Measurements from ENCODE around the gene ERBIN.

ERBIN gene

DNA sequence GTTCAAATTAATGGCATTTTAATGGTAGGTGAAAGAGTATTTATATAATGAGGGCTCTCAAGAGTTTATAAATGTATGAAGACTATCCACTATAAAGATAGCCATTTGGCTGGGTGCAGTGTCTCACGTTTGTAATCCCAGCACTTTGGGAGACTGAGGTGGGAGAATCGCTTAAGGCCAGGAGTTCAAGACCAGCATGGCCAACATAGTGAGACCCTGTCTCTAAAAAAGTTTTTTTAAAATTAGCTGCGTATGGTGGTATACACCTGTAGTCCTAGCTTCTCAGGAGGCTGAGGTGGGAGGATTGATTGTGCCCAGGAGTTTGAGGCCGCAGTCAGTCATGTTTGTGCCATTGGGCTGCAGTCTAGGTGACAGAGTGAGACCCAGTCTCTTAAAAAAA is 61.6 kb downstream of the ERBIN start:
- peaks cover 22% of the 10 kb centered on the region for H3K4me1 ChIP-seq (ENCODE audit: control insufficient read depth, insufficient read depth, low read length)
- H3K9ac ChIP-seq (ENCODE audit: low read depth, low read length): no peak overlapping the region
- H3K27me3 ChIP-seq (ENCODE audit: control insufficient read depth, insufficient read depth, low read length): no peaks in the 10 kb centered on the region
- no peak overlapping the region for H3K4me2 ChIP-seq (ENCODE audit: low read length)
- no peaks in the 10 kb centered on the region for H3K9me3 ChIP-seq (replicated peaks; ENCODE audit: low read length)
- H3K4me3 ChIP-seq (ENCODE audit: low read length): no peak overlapping the region
- H3K36me3 ChIP-seq (ENCODE audit: insufficient read depth, low read length): peaks cover 12% of the 10 kb centered on the region

DNA sequence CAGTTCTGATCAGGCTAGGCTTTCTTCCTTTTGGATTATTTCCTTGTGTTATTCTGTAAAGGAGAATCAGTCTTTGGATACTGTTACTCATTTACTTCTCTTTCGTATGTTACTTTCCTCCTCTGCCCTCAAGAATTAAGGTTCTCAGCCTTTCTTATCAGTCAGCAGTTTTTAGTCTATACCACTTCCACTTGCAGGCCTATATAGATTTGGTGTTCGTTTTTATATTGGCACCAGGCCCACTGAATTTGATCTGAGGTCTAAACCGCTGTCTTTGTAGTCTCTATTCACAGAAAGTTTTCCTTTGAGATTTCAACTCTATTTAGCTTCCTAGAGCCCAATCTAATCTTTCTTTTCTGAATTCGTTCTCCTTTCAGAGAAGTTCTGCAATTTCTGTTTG is 62.8 kb downstream of the ERBIN start:
- Histone ChIP-seq H3K4me3 (ENCODE audit: low read length) (no peak overlapping the region), H3K36me3 (ENCODE audit: insufficient read depth, low read length) (peaks cover 12% of the 10 kb centered on the region), H3K9ac (ENCODE audit: low read depth, low read length) (no peak overlapping the region)

DNA sequence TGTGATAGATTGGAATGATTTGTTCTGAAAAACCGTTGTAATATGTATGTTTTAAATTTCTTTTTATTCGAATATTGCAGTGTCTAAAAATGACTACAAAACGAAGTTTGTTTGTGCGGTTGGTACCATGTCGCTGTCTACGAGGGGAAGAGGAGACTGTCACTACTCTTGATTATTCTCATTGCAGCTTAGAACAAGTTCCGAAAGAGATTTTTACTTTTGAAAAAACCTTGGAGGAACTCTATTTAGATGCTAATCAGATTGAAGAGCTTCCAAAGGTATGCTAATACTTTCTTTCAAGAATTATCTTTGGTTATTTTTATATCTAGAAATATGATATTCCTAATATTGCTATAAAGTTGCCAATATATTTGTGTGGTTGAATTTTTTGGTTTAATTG is 66.3 kb downstream of the ERBIN start:
- Histone ChIP-seq H3K4me3 (ENCODE audit: low read length) (no peak overlapping the region), H3K9me3 (replicated peaks; ENCODE audit: low read length) (no peaks in the 10 kb centered on the region), H3K4me1 (ENCODE audit: control insufficient read depth, insufficient read depth, low read length) (no peaks in the 10 kb centered on the region), H3K4me2 (ENCODE audit: low read length) (no peak overlapping the region), H3K27me3 (ENCODE audit: control insufficient read depth, insufficient read depth, low read length) (no peaks in the 10 kb centered on the region), H3K36me3 (ENCODE audit: insufficient read depth, low read length) (peaks cover 27% of the 10 kb centered on the region), H3K9ac (ENCODE audit: low read depth, low read length) (no peak overlapping the region)

More for the DNA sequence above, 62.8 kb downstream of the ERBIN start:
- Histone ChIP-seq H3K4me2 (ENCODE audit: low read length) (no peak overlapping the region), H3K27me3 (ENCODE audit: control insufficient read depth, insufficient read depth, low read length) (no peaks in the 10 kb centered on the region), H3K4me1 (ENCODE audit: control insufficient read depth, insufficient read depth, low read length) (peaks cover 22% of the 10 kb centered on the region), H3K9me3 (replicated peaks; ENCODE audit: low read length) (no peaks in the 10 kb centered on the region)

DNA sequence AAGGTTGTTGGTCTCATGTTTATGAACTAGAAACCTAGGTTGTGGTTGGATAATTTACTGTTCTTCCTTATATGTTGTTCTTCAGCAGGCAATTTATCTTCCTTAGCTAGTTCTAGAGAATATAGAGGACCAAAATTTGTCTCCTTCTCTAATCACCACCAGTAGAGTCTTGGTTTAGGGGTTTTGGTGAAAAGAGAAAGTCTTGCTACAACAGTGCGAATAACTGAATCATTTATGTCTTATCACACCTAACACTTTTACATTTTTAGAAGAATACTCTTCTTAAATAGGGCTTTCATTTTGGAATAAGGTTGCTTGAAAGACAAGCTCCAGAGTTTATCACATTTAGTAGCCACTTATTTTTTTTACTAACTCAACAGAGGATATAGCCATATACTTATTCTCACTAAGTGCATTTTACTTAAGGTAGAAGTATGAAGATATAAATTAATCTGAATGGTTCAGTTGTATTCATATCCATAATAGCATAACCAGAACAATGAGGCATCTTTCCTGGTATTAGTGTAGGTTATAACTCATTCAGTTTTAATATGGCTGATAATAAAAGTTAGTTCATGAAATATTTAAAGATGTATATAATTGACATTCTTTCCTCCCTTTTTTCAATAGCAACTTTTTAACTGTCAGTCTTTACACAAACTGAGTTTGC is 67.9 kb downstream of the ERBIN start:
- Histone ChIP-seq H3K9ac (ENCODE audit: low read depth, low read length) (no peak overlapping the region), H3K4me1 (ENCODE audit: control insufficient read depth, insufficient read depth, low read length) (no peaks in the 10 kb centered on the region), H3K4me3 (ENCODE audit: low read length) (no peak overlapping the region), H3K9me3 (replicated peaks; ENCODE audit: low read length) (no peaks in the 10 kb centered on the region), H3K36me3 (ENCODE audit: insufficient read depth, low read length) (peaks cover 28% of the 10 kb centered on the region), H3K4me2 (ENCODE audit: low read length) (no peak overlapping the region), H3K27me3 (ENCODE audit: control insufficient read depth, insufficient read depth, low read length) (no peaks in the 10 kb centered on the region)

DNA sequence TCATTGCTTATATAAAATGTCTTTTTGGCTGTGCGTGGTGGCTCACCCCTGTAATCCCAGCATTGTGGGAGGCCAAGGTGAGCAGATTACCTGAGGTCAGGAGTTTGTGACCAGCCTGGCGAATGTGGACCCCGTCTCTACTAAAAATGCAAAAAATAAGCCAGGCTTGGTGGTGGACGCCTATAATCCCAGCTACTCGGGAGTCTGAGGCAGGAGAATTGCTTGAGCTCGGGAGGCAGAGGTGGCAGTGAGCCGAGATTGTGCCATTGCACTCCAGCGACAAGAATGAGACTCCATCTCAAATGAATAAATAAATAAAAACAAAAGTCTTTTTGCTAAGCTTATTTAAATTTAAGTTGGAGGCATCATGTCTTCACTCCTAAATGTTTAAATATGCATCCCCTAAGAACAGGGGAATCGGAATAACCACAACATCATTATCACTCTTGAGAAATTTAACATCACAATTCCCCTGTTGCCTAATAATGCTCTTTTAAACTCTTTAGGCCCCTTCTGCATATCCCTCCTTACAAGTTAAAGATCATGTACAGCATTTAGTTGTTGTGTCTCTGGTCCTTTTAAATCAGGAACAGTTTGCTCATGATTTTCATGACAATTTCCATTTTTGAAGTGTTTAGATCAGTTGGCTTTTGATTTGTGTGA is 72.8 kb downstream of the ERBIN start:
- H3K4me1 ChIP-seq (ENCODE audit: control insufficient read depth, insufficient read depth, low read length): no peaks in the 10 kb centered on the region
- no peak overlapping the region for H3K4me2 ChIP-seq (ENCODE audit: low read length)
- H3K4me3 ChIP-seq (ENCODE audit: low read length): no peak overlapping the region
- no peaks in the 10 kb centered on the region for H3K27me3 ChIP-seq (ENCODE audit: control insufficient read depth, insufficient read depth, low read length)
- no peak overlapping the region for H3K9ac ChIP-seq (ENCODE audit: low read depth, low read length)
- no peaks in the 10 kb centered on the region for H3K9me3 ChIP-seq (replicated peaks; ENCODE audit: low read length)
- H3K36me3 ChIP-seq (ENCODE audit: insufficient read depth, low read length): peaks cover 43% of the 10 kb centered on the region

DNA sequence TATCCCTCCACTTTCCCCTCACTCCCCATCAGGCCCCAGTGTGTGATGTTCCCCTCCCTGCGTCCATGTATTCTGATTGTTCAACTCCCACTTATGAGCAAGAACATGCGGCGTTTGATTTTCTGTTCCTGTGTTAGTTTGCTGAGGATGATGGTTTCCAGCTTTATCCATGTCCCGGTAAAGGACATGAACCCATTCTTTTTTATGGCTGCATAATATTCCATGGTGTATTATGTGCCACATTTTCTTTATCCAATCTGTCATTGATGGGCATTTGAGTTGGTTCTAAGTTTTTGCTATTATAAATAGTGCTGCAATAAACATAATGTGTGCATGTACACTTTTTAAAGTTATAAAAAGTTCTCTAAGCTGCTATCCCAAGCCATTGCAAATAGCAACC is 75.6 kb downstream of the ERBIN start:
- no peak overlapping the region for H3K4me3 ChIP-seq (ENCODE audit: low read length)
- no peaks in the 10 kb centered on the region for H3K27me3 ChIP-seq (ENCODE audit: control insufficient read depth, insufficient read depth, low read length)
- H3K36me3 ChIP-seq (ENCODE audit: insufficient read depth, low read length): peaks cover 41% of the 10 kb centered on the region
- no peak overlapping the region for H3K4me2 ChIP-seq (ENCODE audit: low read length)
- H3K9ac ChIP-seq (ENCODE audit: low read depth, low read length): no peak overlapping the region
- H3K4me1 ChIP-seq (ENCODE audit: control insufficient read depth, insufficient read depth, low read length): no peaks in the 10 kb centered on the region
- H3K9me3 ChIP-seq (replicated peaks; ENCODE audit: low read length): no peaks in the 10 kb centered on the region

DNA sequence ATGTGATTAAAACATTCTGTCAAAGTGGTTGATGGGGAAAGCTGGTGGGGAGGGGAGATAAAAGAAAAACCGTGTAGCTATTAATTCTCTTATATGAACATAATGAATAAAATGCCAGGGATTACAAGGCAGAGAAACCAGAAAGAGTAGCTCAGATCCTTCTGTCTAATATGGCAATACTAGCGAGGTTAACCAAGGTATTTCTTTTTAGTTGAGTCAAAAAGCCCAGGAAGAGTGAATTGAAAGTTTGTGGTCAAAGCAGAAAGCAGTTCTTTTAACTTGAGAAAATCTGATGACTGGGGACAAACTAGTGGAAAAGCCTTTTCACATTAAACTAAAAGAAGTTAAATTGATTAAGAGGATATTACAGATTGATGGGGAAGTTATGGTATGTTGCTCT is 76.0 kb downstream of the ERBIN start:
- Histone ChIP-seq H3K27me3 (ENCODE audit: control insufficient read depth, insufficient read depth, low read length) (no peaks in the 10 kb centered on the region), H3K9me3 (replicated peaks; ENCODE audit: low read length) (no peaks in the 10 kb centered on the region), H3K4me1 (ENCODE audit: control insufficient read depth, insufficient read depth, low read length) (no peaks in the 10 kb centered on the region), H3K4me3 (ENCODE audit: low read length) (no peak overlapping the region), H3K4me2 (ENCODE audit: low read length) (no peak overlapping the region), H3K9ac (ENCODE audit: low read depth, low read length) (no peak overlapping the region), H3K36me3 (ENCODE audit: insufficient read depth, low read length) (peaks cover 37% of the 10 kb centered on the region)

DNA sequence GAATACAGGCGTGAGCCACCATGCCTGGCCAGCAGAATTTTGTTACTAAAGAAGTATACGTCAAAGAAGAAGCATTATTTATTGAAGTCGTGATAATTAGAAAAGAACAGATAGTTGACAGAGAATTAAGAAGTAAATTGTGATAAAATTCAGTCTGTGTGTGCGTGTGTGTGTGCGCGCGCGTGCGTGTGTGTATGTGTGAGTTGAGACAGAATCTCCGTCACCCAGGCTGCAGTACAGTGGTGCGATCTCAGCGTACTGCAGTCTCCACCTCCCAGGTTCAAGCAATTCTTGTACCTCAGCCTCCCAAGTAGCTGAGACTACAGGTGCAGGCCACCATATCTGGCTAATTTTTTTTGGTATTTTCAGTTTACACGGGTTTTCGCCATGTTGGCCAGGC is 77.8 kb downstream of the ERBIN start:
- Histone ChIP-seq H3K4me3 (ENCODE audit: low read length) (no peak overlapping the region), H3K4me1 (ENCODE audit: control insufficient read depth, insufficient read depth, low read length) (peaks cover 8% of the 10 kb centered on the region), H3K4me2 (ENCODE audit: low read length) (no peak overlapping the region), H3K27me3 (ENCODE audit: control insufficient read depth, insufficient read depth, low read length) (no peaks in the 10 kb centered on the region), H3K9me3 (replicated peaks; ENCODE audit: low read length) (no peaks in the 10 kb centered on the region), H3K36me3 (ENCODE audit: insufficient read depth, low read length) (peaks cover 30% of the 10 kb centered on the region), H3K9ac (ENCODE audit: low read depth, low read length) (no peak overlapping the region)

DNA sequence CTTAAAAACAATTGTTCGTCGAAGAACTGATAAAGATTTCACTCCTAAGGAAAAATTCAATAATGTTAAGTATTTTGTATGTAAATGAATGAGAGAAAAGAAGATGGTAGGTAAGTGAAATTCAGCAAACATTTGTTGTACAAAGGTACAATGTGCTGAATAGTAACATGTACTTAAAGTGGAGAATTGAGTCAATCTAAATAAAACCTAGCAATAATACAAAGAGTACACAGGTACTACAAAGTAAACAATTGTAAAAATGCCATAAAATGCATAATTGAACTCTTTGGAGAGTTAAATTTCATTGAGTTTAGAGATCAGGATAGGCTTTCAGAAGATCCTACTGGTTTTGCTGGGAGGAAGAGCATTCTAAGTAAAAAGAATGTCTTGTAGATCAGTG is 82.9 kb downstream of the ERBIN start:
- Histone ChIP-seq H3K4me3 (ENCODE audit: low read length) (no peak overlapping the region), H3K9ac (ENCODE audit: low read depth, low read length) (no peak overlapping the region), H3K27me3 (ENCODE audit: control insufficient read depth, insufficient read depth, low read length) (no peaks in the 10 kb centered on the region), H3K36me3 (ENCODE audit: insufficient read depth, low read length) (peaks cover 23% of the 10 kb centered on the region), H3K4me1 (ENCODE audit: control insufficient read depth, insufficient read depth, low read length) (peaks cover 17% of the 10 kb centered on the region), H3K9me3 (replicated peaks; ENCODE audit: low read length) (no peaks in the 10 kb centered on the region), H3K4me2 (ENCODE audit: low read length) (no peak overlapping the region)

DNA sequence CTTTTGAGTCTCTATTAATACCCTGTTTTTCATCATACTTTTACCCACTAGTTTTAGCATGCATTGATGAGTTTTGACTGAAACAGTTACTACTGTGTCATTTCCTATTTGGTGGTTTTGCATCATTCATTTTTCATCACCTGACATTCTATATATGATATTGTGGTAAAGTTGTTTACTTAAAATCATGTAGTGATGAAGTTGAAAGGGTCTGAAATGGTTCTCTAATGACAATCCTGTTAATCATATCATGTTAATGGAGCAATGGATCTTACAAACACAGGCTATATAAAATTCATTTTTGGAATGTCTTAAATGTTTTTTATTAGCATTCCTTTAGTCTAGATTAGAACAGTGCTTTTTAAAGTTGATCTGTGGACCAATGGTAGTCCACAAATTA is 84.1 kb downstream of the ERBIN start:
- Histone ChIP-seq H3K27me3 (ENCODE audit: control insufficient read depth, insufficient read depth, low read length) (no peaks in the 10 kb centered on the region), H3K4me1 (ENCODE audit: control insufficient read depth, insufficient read depth, low read length) (peaks cover 17% of the 10 kb centered on the region)

DNA sequence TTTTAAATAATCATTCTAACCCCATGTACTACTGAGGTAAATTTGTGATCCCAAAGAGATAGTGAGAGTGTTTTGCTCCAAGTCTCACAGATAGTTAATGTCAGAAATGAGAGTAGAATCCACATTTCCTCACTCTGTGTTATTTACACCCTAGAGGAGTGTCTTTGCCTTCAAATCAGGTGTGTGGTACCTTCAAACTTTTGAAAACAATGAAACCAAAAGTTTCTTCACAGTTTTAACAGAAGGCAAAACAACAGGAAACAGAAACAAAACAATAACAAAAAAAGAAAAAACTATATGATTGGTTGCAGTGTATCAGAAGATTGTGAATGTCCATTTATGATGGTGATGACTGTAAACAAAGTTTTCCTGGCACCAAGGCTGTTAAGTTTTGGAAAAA is 85.9 kb downstream of the ERBIN start:
- no peak overlapping the region for H3K4me2 ChIP-seq (ENCODE audit: low read length)
- no peak overlapping the region for H3K4me3 ChIP-seq (ENCODE audit: low read length)
- peaks cover 30% of the 10 kb centered on the region for H3K36me3 ChIP-seq (ENCODE audit: insufficient read depth, low read length)

More for the DNA sequence above, 84.1 kb downstream of the ERBIN start:
- Histone ChIP-seq H3K9ac (ENCODE audit: low read depth, low read length) (no peak overlapping the region), H3K4me2 (ENCODE audit: low read length) (no peak overlapping the region), H3K9me3 (replicated peaks; ENCODE audit: low read length) (no peaks in the 10 kb centered on the region), H3K4me3 (ENCODE audit: low read length) (no peak overlapping the region), H3K36me3 (ENCODE audit: insufficient read depth, low read length) (peaks cover 24% of the 10 kb centered on the region)

DNA sequence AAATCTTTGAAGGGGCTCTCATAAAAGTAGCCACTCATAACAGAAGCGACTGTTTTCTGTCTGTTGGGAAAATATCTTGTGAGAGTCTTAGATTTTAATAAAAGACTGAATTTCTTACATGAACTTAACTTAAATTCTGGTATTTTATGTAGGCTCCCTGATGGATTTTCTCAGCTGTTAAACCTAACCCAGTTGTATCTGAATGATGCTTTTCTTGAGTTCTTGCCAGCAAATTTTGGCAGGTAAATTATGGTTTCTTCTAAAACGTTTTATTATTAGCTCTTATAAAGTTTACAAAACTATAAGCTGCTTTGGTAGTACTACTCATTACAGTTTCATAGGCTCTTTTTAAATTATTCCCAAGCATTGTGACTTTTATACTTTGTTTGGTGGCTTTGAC is 87.0 kb downstream of the ERBIN start:
- no peaks in the 10 kb centered on the region for H3K27me3 ChIP-seq (ENCODE audit: control insufficient read depth, insufficient read depth, low read length)
- peaks cover 17% of the 10 kb centered on the region for H3K4me1 ChIP-seq (ENCODE audit: control insufficient read depth, insufficient read depth, low read length)
- H3K9me3 ChIP-seq (replicated peaks; ENCODE audit: low read length): no peaks in the 10 kb centered on the region
- no peak overlapping the region for H3K9ac ChIP-seq (ENCODE audit: low read depth, low read length)
- H3K36me3 ChIP-seq (ENCODE audit: insufficient read depth, low read length): peaks cover 30% of the 10 kb centered on the region
- H3K4me2 ChIP-seq (ENCODE audit: low read length): no peak overlapping the region
- H3K4me3 ChIP-seq (ENCODE audit: low read length): no peak overlapping the region

More for the DNA sequence above, 85.9 kb downstream of the ERBIN start:
- Histone ChIP-seq H3K9me3 (replicated peaks; ENCODE audit: low read length) (no peaks in the 10 kb centered on the region), H3K4me1 (ENCODE audit: control insufficient read depth, insufficient read depth, low read length) (peaks cover 17% of the 10 kb centered on the region), H3K27me3 (ENCODE audit: control insufficient read depth, insufficient read depth, low read length) (no peaks in the 10 kb centered on the region), H3K9ac (ENCODE audit: low read depth, low read length) (no peak overlapping the region)
